ENCODE measurements around the gene LMF2.

- no peak for TF ChIP-seq CTCF (IDR thresholded peaks at IDR 0.05)
- TF ChIP-seq FOXM1 (IDR thresholded peaks at IDR 0.05; ENCODE audit: low read depth): no peak
- no peak for TF ChIP-seq USF2 (IDR thresholded peaks at IDR 0.05; ENCODE audit: borderline replicate concordance, low read depth, low read length)
- TF ChIP-seq RAD21 (IDR thresholded peaks at IDR 0.05; ENCODE audit: low read length): no peak
- no peak for TF ChIP-seq ZBTB33 (IDR thresholded peaks at IDR 0.05; ENCODE audit: borderline replicate concordance, low read depth)
- TF ChIP-seq USF1 (IDR thresholded peaks at IDR 0.05; ENCODE audit: borderline replicate concordance, low read depth): no peak
- no peak for TF ChIP-seq POLR2AphosphoS5 (IDR thresholded peaks at IDR 0.05; ENCODE audit: low read depth, low read length)
- TF ChIP-seq SIN3A (IDR thresholded peaks at IDR 0.05; ENCODE audit: borderline replicate concordance, low read depth, low read length): no peak
Measured at GRCh38 chr22:50455201-50455600, 52.3 kb downstream of the LMF2 start.
